Left ventricle myocardium inferior (tissue), 1 donor: ENCODE data around the gene SLC25A25. TPM values are rescaled to one million over a fixed set of nuclear protein-coding genes. Genes with fewer than 3 reads are reported as not detected.
A peak's percentile ranks its signal among the peaks of the same experiment; 100 is the strongest.

Source experiments
- DNase-seq: peaks from one replicate; pipeline ENCODE4 v3.0.0-alpha.2; 2020
- H3K27ac ChIP-seq: fragments of 200-600 bp; replicated peaks from 2 replicates; pipeline ENCODE4 v1.8.0; 2021
- H3K27me3 ChIP-seq: fragments of 200-600 bp; 2 replicates; pipeline ENCODE4 v1.8.0; 2021; ENCODE audit warnings: low read depth
- H3K36me3 ChIP-seq: fragments of 200-600 bp; 2 replicates; pipeline ENCODE4 v1.8.0; 2021
- H3K4me1 ChIP-seq: fragments of 200-600 bp; 2 replicates; pipeline ENCODE4 v1.8.0; 2021
- H3K4me3 ChIP-seq: fragments of 200-600 bp; 2 replicates; pipeline ENCODE4 v1.8.0; 2021; ENCODE audit warnings: mild to moderate bottlenecking, moderate library complexity
- H3K9me3 ChIP-seq: fragments of 200-600 bp; replicated peaks from 2 replicates; pipeline ENCODE4 v1.8.0; 2021
- CTCF ChIP-seq: fragments of 200-600 bp; IDR thresholded peaks from 2 replicates; pipeline ENCODE4 v1.8.0; 2021; ENCODE audit warnings: antibody characterized with exemption, mild to moderate bottlenecking, borderline replicate concordance
- intact Hi-C: fragments of 100-400 bp; cut with micrococcal nuclease; formaldehyde crosslinking; loops from one replicate; pipeline ENCODE4 v1.11.0; 2022
- total RNA-seq: library from RNA; stranded (reverse); fragmentation: NEBNext Ultra II Directional; extraction: Animal tissue kit (Norgen Biotek cat#: 25700); gene quantifications from one replicate; pipeline ENCODE4 v1.2.1, GENCODE V29; 2021
- donor health status: DM: no; HTN: yes; CAD: no; lungs with severe emphysema.

SLC25A25 gene
- total RNA-seq, 1 donor from 2014 or later, result 5.4 TPM

- Histone ChIP-seq H3K4me1 (peaks cover 95% of the 10 kb centered on the region), H3K4me3 (peak overlapping the region; percentile 54), H3K27ac (peak overlapping the region; percentile 92), H3K36me3 (no peaks in the 10 kb centered on the region), H3K27me3 (no peaks in the 10 kb centered on the region), H3K9me3 (no peaks in the 10 kb centered on the region)
- DNase-seq, result no peak
- no peak for TF ChIP-seq CTCF
- intact Hi-C loops, result no loop called here
These were observed 27.0 kb downstream of the SLC25A25 start for GRCh38 chr9:128094950-128095544.

GRCh38 chr9:128096616-128097536, 28.8 kb downstream of the SLC25A25 start:
- intact Hi-C loops, result no loop called here
- H3K9me3 ChIP-seq, result no peaks in the 10 kb centered on the region
- H3K36me3 ChIP-seq, result peaks cover 10% of the 10 kb centered on the region
- no peak for DNase-seq
- TF ChIP-seq CTCF, result no peak
- H3K4me1 ChIP-seq, result peaks cover 100% of the 10 kb centered on the region
- H3K4me3 ChIP-seq, result no peak overlapping the region
- peak overlapping the region; percentile 96 for H3K27ac ChIP-seq
- no peaks in the 10 kb centered on the region for H3K27me3 ChIP-seq

- Histone ChIP-seq H3K27ac (peak overlapping the region; percentile 96), H3K4me3 (peak overlapping the region; percentile 69), H3K4me1 (peaks cover 100% of the 10 kb centered on the region), H3K27me3 (no peaks in the 10 kb centered on the region), H3K9me3 (no peaks in the 10 kb centered on the region), H3K36me3 (peaks cover 18% of the 10 kb centered on the region)
- intact Hi-C loops, result no loop called here
- no peak for TF ChIP-seq CTCF
- no peak for DNase-seq
These were observed 29.7 kb downstream of the SLC25A25 start for GRCh38 chr9:128097543-128098296.

GRCh38 chr9:128098297-128099230, 30.5 kb downstream of the SLC25A25 start:
- TF ChIP-seq CTCF, result no peak
- DNase-seq, result peak; percentile 90
- peaks cover 27% of the 10 kb centered on the region for H3K36me3 ChIP-seq
- peaks cover 100% of the 10 kb centered on the region for H3K4me1 ChIP-seq
- no peaks in the 10 kb centered on the region for H3K9me3 ChIP-seq
- no peaks in the 10 kb centered on the region for H3K27me3 ChIP-seq
- H3K4me3 ChIP-seq, result peak overlapping the region; percentile 69
- intact Hi-C loops, result no loop called here
- H3K27ac ChIP-seq, result peak overlapping the region; percentile 96
